Choroid plexus epithelial cell (primary cell): ENCODE results near the gene UGT2B15.

Experiments
- DNase-seq: peaks from one replicate; pipeline ENCODE4 v3.0.0-alpha.2; 2010; ENCODE audit warnings: low read depth
- H3K4me3 ChIP-seq: 2 replicates; pipeline ENCODE4 v1.5.1; 2011; ENCODE audit warnings: low read depth, mild to moderate bottlenecking, control low read depth, low read length, moderate library complexity
- CTCF ChIP-seq: conservative IDR thresholded peaks from 2 replicates; pipeline ENCODE4 v1.5.1; 2011; ENCODE audit warnings: low read depth, mild to moderate bottlenecking, control low read depth, inconsistent platforms, low read length, moderate library complexity

UGT2B15 gene

DNA sequence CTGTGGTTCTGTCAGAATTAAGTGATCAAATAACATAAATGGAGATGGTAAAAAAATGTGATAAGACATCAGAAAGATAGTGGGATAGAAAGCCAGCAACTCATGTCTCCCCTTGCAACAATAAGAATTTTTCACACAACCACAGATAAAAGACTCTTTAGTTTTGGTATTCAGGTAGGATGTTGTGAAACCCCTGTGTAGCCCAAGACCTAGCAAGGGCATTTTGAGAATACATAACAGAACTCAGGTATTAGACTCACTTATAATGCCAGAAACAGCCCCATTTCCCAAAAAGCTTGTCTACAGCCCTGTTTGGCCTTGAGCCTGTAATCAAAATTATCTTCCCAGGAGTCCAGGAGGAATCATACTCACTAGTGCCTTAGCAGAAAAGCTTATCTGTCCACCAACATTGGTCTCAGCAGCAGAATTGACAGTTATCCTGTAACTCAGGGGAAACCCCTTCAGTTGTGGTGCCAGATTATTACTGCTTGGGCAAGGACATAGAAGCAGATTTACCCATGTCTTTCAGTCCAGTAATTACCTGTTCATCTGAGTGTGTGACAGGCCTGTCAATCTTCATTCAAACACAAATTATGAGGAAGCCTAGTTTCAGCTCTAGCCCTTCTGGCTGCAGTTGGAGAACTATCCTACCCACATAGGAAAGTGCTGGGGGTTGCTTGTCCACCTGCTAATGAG is 53.3 kb downstream of the UGT2B15 start:
- DNase-seq, result no peak
- H3K4me3 ChIP-seq, result no peak overlapping the region

GRCh38 chr4:68615699-68616422 is 54.6 kb downstream of the UGT2B15 start:
- no peak overlapping the region for H3K4me3 ChIP-seq
- DNase-seq, result no peak
- no peak for TF ChIP-seq CTCF

More for the DNA sequence above, 53.3 kb downstream of the UGT2B15 start:
- no peak for TF ChIP-seq CTCF

- H3K4me3 ChIP-seq, result no peak overlapping the region
- TF ChIP-seq CTCF, result no peak
- no peak for DNase-seq
Observed at GRCh38 chr4:68613752-68614151, 56.7 kb downstream of the UGT2B15 start.

GRCh38 chr4:68606240-68606639 is 64.2 kb downstream of the UGT2B15 start:
- no peak overlapping the region for H3K4me3 ChIP-seq
- no peak for TF ChIP-seq CTCF
- no peak for DNase-seq

- DNase-seq, result no peak
- TF ChIP-seq CTCF, result no peak
- H3K4me3 ChIP-seq, result no peak overlapping the region
Observed at GRCh38 chr4:68599150-68599549, 71.3 kb downstream of the UGT2B15 start.

GRCh38 chr4:68597482-68597881 is 73.0 kb downstream of the UGT2B15 start:
- H3K4me3 ChIP-seq, result no peak overlapping the region
- no peak for DNase-seq
- TF ChIP-seq CTCF, result no peak
